DOHH2 (cell line): ENCODE data around the gene PLEKHA1.

Experiments
- EZH2phosphoT487 ChIP-seq: fragments of 200-600 bp; sonication (generic); IDR thresholded peaks from 2 replicates; pipeline ENCODE4 v1.6.1; 2017; ENCODE audit warnings: borderline replicate concordance, mild to moderate bottlenecking, antibody characterized with exemption, low read length, moderate library complexity, mixed read lengths
- TF ChIP-seq, protein P1 (sequence below): fragments of 200-600 bp; sonication (generic); IDR thresholded peaks from one replicate; pipeline ENCODE4 v1.5.1; 2014; ENCODE audit warnings: antibody characterized with exemption, mild to moderate bottlenecking, low read depth, low read length; ENCODE audit not compliant: poor library complexity, severe bottlenecking

DNA sequence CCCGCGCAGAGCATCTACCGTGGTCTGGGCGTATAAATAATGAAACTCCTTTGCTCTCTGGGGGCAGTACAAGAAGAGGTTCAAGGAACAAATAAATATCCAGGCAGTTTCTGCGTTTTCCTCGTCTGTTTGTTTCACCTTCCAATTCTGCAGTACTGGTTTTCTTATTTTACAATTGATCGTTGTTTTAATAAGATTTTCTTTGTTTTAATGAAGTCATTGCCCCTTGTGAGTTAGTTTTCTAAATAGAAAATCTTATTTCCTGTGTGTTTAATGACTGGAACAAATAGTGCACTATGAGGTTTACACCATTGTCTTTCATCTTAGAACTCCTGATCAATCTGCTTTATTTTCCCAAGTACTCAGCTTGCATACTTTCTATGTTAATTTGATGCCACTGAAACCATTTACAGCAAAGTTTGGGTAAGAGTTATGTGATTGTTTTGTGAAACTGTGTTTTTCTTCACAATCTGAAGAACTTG is 1.2 kb downstream of the PLEKHA1 start:
- TF ChIP-seq, protein P1, sequence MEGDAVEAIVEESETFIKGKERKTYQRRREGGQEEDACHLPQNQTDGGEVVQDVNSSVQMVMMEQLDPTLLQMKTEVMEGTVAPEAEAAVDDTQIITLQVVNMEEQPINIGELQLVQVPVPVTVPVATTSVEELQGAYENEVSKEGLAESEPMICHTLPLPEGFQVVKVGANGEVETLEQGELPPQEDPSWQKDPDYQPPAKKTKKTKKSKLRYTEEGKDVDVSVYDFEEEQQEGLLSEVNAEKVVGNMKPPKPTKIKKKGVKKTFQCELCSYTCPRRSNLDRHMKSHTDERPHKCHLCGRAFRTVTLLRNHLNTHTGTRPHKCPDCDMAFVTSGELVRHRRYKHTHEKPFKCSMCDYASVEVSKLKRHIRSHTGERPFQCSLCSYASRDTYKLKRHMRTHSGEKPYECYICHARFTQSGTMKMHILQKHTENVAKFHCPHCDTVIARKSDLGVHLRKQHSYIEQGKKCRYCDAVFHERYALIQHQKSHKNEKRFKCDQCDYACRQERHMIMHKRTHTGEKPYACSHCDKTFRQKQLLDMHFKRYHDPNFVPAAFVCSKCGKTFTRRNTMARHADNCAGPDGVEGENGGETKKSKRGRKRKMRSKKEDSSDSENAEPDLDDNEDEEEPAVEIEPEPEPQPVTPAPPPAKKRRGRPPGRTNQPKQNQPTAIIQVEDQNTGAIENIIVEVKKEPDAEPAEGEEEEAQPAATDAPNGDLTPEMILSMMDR: no peak
- no peak for TF ChIP-seq EZH2phosphoT487
